HepG2 (cell line): Measurements from ENCODE around the gene TNFSF12. TPM values are rescaled to one million over a fixed set of nuclear protein-coding genes. Genes with fewer than 3 reads are reported as not detected.

Source experiments
- ATAC-seq: fragments of 200-7000 bp; cut with Tn5 transposase; 3 replicates; pipeline ENCODE4 v1.9.1; 2020; ENCODE audit warnings: mild to moderate bottlenecking, moderate library complexity
- BruUV-seq: library from RNA; stranded (reverse); fragments of 400-500 nt; replicated peaks from 2 replicates; lab custom pipeline; 2021; lab: Mats Ljungman, UMichigan
- CTCF ChIA-PET: fragments of 300-600 bp; formaldehyde crosslinking; extraction: SDS; loops from one replicate; lab custom pipeline; 2021; ENCODE audit warnings: low total read pairs, inconsistent platforms, low intra/inter-chr PET ratio; lab: Yijun Ruan, JAX
- POLR2A ChIA-PET: fragments of 350-600 bp; sonication (Branson Sonifier 250); formaldehyde crosslinking; loops from one replicate; lab custom pipeline; 2020; ENCODE audit warnings: antibody characterized with exemption, inconsistent platforms; lab: Yijun Ruan, JAX
- DNase-seq: peaks from one replicate; pipeline ENCODE4 v3.0.0-alpha.2; 2015; ENCODE audit warnings: low spot score
- FAIRE-seq: peaks from 3 replicates; lab custom pipeline; 2011; peaks lifted over from hg19 to GRCh38; lab: Jason Lieb, UNC
- H2AFZ ChIP-seq: one replicate; pipeline ENCODE4 v1.6.1; 2011; ENCODE audit warnings: low read length, inconsistent platforms
- H3K27ac ChIP-seq: fragments of 300-600 bp; 3 replicates; pipeline ENCODE4 v1.8.0; 2011; ENCODE audit warnings: mixed run types, mild to moderate bottlenecking, mixed read lengths, low read length, inconsistent platforms; ENCODE audit not compliant: insufficient read depth; ENCODE audit errors: extremely low read length
- H3K27me3 ChIP-seq, 2 experiments: fragments of 200-600 bp in 1 of 2; 2 replicates in 1 of 2; 3 replicates in 1 of 2; pipeline versions ENCODE4 v1.6.0 to v1.8.0; 2011; ENCODE audit warnings: low read length in 2 of 2, mild to moderate bottlenecking in 2 of 2, moderate library complexity in 2 of 2, inconsistent platforms in 1 of 2; ENCODE audit not compliant: insufficient read depth in 2 of 2, control insufficient read depth in 1 of 2
- H3K36me3 ChIP-seq, 2 experiments: fragments of 200-600 bp in 1 of 2; replicated peaks in 1 of 2; 2 replicates in 1 of 2; 3 replicates in 1 of 2; pipeline versions ENCODE4 v1.5.1 to v1.8.0; 2011; ENCODE audit warnings: low read length in 2 of 2, inconsistent platforms in 1 of 2; ENCODE audit not compliant: insufficient read depth in 2 of 2, control insufficient read depth in 1 of 2
- H3K4me1 ChIP-seq: 2 replicates; pipeline ENCODE4 v1.5.1; 2012; ENCODE audit warnings: low read length, inconsistent platforms; ENCODE audit not compliant: insufficient read depth
- H3K4me2 ChIP-seq: 2 replicates; pipeline ENCODE4 v1.6.0; 2011; ENCODE audit warnings: low read depth, low read length, inconsistent platforms
- H3K4me3 ChIP-seq, 3 experiments: fragments of 200-600 bp in 1 of 3; sonication (generic), shearing (Covaris generic) in 1 of 3; replicated peaks in 1 of 3; 2 replicates each; pipeline ENCODE4 v1.5.1; 2011 to 2016; ENCODE audit warnings: low read length in 3 of 3, inconsistent platforms in 2 of 3, low read depth in 2 of 3, mild to moderate bottlenecking in 2 of 3, control low read depth in 1 of 3, mixed read lengths in 1 of 3; ENCODE audit not compliant: insufficient read depth in 1 of 3
- H3K79me2 ChIP-seq: one replicate; pipeline ENCODE4 v1.6.1; 2011; ENCODE audit warnings: low read length, inconsistent platforms; ENCODE audit not compliant: insufficient read depth
- H3K9ac ChIP-seq: 2 replicates; pipeline ENCODE4 v1.6.0; 2011; ENCODE audit warnings: mild to moderate bottlenecking, low read depth, low read length, inconsistent platforms; ENCODE audit not compliant: insufficient read depth
- H3K9me3 ChIP-seq: 2 replicates; pipeline ENCODE4 v1.5.1; 2012; ENCODE audit warnings: mild to moderate bottlenecking, low read length
- H4K20me1 ChIP-seq: 2 replicates; pipeline ENCODE4 v1.6.0; 2011; ENCODE audit warnings: inconsistent platforms, mild to moderate bottlenecking, low read length, moderate library complexity; ENCODE audit not compliant: insufficient read depth
- AFF4 ChIP-seq: sonication (generic); formaldehyde crosslinking; IDR thresholded peaks from 2 replicates; pipeline ENCODE4 v1.4.0; 2020; ENCODE audit warnings: missing genetic modification reagents
- AHDC1 ChIP-seq: sonication (generic); formaldehyde crosslinking; IDR thresholded peaks from 2 replicates; pipeline ENCODE4 v1.5.1; 2020; ENCODE audit warnings: mild to moderate bottlenecking, missing genetic modification reagents, borderline replicate concordance
- CSRNP1 ChIP-seq: sonication (generic); formaldehyde crosslinking; IDR thresholded peaks from 2 replicates; pipeline ENCODE4 v1.8.1; 2023; ENCODE audit warnings: mild to moderate bottlenecking, missing genetic modification reagents
- ESRRA ChIP-seq: sonication (generic); formaldehyde crosslinking; IDR thresholded peaks from 2 replicates; pipeline ENCODE4 v1.5.1; 2020; ENCODE audit warnings: mild to moderate bottlenecking, low read depth, missing genetic modification reagents
- GABPA ChIP-seq, 2 experiments: IDR thresholded peaks; 2 replicates each; pipeline ENCODE4 v1.6.1; 2011 to 2016; ENCODE audit warnings: low read depth in 2 of 2, low read length in 1 of 2, missing biosample characterization in 1 of 2, missing genetic modification characterization in 1 of 2
- MBNL3 ChIP-seq: fragments of 250-450 bp; sonication (Bioruptor Pico); conservative IDR thresholded peaks from 2 replicates; pipeline ENCODE4 v1.8.0; 2022; ENCODE audit warnings: mild to moderate bottlenecking, inconsistent platforms
- NFE2L2 ChIP-seq: fragments of 150-350 bp; IDR thresholded peaks from 2 replicates; pipeline ENCODE4 v1.6.1; 2014; ENCODE audit warnings: low read length
- THYN1 ChIP-seq: sonication (generic); formaldehyde crosslinking; IDR thresholded peaks from 2 replicates; pipeline ENCODE4 v1.8.1; 2023; ENCODE audit warnings: low read depth, mild to moderate bottlenecking, moderate library complexity, missing genetic modification reagents, borderline replicate concordance
- ZMAT3 ChIP-seq: sonication (generic); formaldehyde crosslinking; conservative IDR thresholded peaks from 2 replicates; pipeline ENCODE4 v1.7.0; 2021; ENCODE audit warnings: missing genetic modification reagents
- ZNF703 ChIP-seq: sonication (generic); formaldehyde crosslinking; IDR thresholded peaks from 2 replicates; pipeline ENCODE4 v1.5.1; 2020; ENCODE audit warnings: missing genetic modification reagents, mild to moderate bottlenecking, moderate library complexity, borderline replicate concordance
- ZNF879 ChIP-seq: sonication (generic); formaldehyde crosslinking; IDR thresholded peaks from 2 replicates; pipeline ENCODE4 v1.8.1; 2023; ENCODE audit warnings: missing genetic modification reagents
- WGBS: methylation state at CpG from one replicate; pipeline ENCODE4 v1.1.6; 2017; ENCODE audit warnings: low lambda C conversion rate; 5-methylcytosine and 5-hydroxymethylcytosine counted together
- in situ Hi-C: cut with HindIII; loops from 2 replicates; pipeline ENCODE4 v1.10.0; 2017; ENCODE audit warnings: low pct_unique_long_range_greater_than_20kb; ENCODE audit not compliant: extremely low pct_ligation_motif_present
- intact Hi-C: fragments of 100-400 bp; cut with micrococcal nuclease; formaldehyde crosslinking; loops from one replicate; pipeline ENCODE4 v1.10.0; 2022; ENCODE audit not compliant: unreplicated experiment
- polyA plus RNA-seq, 8 experiments: library from polyadenylated mRNA; depleted of rRNA in 3 of 8; stranded (reverse) in 7 of 8; unstranded in 1 of 8; fragments of >200 nt; fragmentation: Illumina TruSeq in 4 of 8; extraction: Trizol in 4 of 8; gene quantifications; 2 replicates each; pipeline versions ENCODE4 v1.2.1 to v1.2.3, GENCODE V29; 2011 to 2016; ENCODE audit warnings: low read depth in 4 of 8, missing spikeins in 1 of 8, mixed read lengths in 1 of 8; ENCODE audit not compliant: insufficient read depth in 1 of 8
- total RNA-seq, 5 experiments: library from RNA; depleted of rRNA; stranded (reverse); fragments of >200 nt; fragmentation: Illumina TruSeq; extraction: Trizol; gene quantifications; 2 replicates each; pipeline ENCODE4 v1.2.3, GENCODE V29; 2016; ENCODE audit warnings: low read depth in 1 of 5

The TNFSF12 gene
- total and polyA plus RNA-seq, 2 of the 13 experiments (the other 11 are each of a cell fraction or from before 2014, with no cell fraction given) = 0.93 to 7.2 TPM

GRCh38 chr17:7553356-7553755, 4.5 kb downstream of the TNFSF12 start:
- ChIA-PET CTCF (no interaction called here), POLR2A (interaction anchor here (1.0 kb wide), 1 partner anchor 15 kb away, joined by 3 read pairs; no protein-coding TSS in a partner anchor)
- Histone ChIP-seq H2AFZ (no peak overlapping the region), H3K4me2 (no peak overlapping the region), H3K4me1 (peaks cover 62% of the 10 kb centered on the region), H3K9ac (no peak overlapping the region), H3K27me3 (no peaks in the 10 kb centered on the region), H3K9me3 (no peaks in the 10 kb centered on the region), H4K20me1 (no peaks in the 10 kb centered on the region), H3K79me2 (no peaks in the 10 kb centered on the region), H3K36me3 (no peaks in the 10 kb centered on the region), H3K4me3 (no peak overlapping the region), H3K27ac (no peak overlapping the region)
- WGBS = 77% methylated on average over 1 of the region's 1 CpG
- intact Hi-C loops = no loop called here
- in situ Hi-C loops = no loop called here
- BruUV-seq = no TSS peak
- DNase-seq (no peak), ATAC-seq (no peak), FAIRE-seq (no peak)
- TF ChIP-seq THYN1 = no peak
- no peak for TF ChIP-seq AHDC1 (CRISPR knock-in tag)
- no peak for TF ChIP-seq ZNF879 (CRISPR knock-in tag)
- no peak for TF ChIP-seq MBNL3 (CRISPR knock-in tag)
- no peak for TF ChIP-seq ZNF703
- no peak for TF ChIP-seq NFE2L2
- TF ChIP-seq ESRRA (CRISPR knock-in tag) = no peak
- no peak for TF ChIP-seq GABPA (IDR thresholded peaks at IDR 0.05; ENCODE audit: low read depth, low read length)
- TF ChIP-seq GABPA (CRISPR knock-in tag; IDR thresholded peaks at IDR 0.05; ENCODE audit: low read depth) = no peak
- no peak for TF ChIP-seq CSRNP1 (CRISPR knock-in tag)
- TF ChIP-seq ZMAT3 (CRISPR knock-in tag) = no peak
- no peak for TF ChIP-seq AFF4 (CRISPR knock-in tag)
